HS-5 (cell line): ENCODE data around the gene TBCEL.
"Not testable (repeated sequence)": the region's sequence is repeated elsewhere in the genome, so short reads cannot be mapped to it uniquely, and the experiment has no call there.

ENCODE experiments used
- DNase-seq: peaks from one replicate; pipeline ENCODE4 v3.0.0-alpha.2; 2012; ENCODE audit warnings: low read depth

TBCEL gene, protein sequence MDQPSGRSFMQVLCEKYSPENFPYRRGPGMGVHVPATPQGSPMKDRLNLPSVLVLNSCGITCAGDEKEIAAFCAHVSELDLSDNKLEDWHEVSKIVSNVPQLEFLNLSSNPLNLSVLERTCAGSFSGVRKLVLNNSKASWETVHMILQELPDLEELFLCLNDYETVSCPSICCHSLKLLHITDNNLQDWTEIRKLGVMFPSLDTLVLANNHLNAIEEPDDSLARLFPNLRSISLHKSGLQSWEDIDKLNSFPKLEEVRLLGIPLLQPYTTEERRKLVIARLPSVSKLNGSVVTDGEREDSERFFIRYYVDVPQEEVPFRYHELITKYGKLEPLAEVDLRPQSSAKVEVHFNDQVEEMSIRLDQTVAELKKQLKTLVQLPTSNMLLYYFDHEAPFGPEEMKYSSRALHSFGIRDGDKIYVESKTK

DNA sequence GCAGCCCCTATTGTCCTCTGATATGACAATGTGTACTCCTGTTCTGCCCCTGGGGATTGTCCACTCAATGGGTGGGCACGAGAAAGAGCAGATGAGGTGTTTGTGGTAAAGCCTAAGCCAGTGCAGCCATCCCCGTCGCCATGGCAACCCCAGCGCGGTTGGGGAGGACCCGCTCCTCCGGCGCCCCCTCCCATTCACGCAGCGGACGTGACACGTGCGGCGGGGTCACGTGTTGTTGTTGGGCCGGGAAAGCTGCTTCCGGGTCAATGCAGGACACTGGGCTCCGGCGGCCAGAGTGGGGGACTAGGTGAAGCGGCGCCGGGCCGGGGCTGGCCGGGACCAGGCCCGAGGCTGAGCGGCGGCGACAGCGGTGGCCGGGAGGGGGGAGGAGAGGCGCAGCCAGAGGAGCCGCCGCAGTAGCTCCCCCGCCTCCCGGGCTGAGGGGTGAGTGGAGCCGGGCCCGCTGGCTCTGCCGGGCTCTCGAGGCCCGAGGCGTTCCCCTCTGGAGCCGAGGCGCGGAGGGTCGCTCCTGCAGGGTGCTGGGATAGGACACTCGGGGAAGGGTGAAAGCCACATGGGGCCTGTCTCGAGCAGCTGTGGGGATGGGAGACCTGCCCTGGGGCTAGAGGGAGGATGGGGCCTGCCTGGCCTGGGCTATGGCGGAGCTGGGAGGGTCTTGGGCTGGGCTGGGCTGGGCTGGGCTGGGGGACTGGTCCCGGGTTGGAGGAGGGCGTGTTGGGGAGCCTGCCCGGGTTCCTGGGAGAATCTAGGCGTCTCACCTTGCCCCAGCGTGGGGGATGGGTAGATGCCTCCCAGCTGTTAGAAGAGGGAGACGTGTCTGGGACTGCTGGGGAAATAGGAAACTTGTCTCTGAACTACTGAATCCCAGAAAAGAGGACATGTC, at the start of gene TBCEL:
TBCEL (plus strand) TSS at position 255 of the 904 bp plus-strand sequence. CDS start 21,589 bp downstream, outside the sequence.
- DNase-seq = peak; percentile 25

- no peak for DNase-seq
These were observed 49.4 kb upstream of the TBCEL start for GRCh38 chr11:120974466-120974865.

DNA sequence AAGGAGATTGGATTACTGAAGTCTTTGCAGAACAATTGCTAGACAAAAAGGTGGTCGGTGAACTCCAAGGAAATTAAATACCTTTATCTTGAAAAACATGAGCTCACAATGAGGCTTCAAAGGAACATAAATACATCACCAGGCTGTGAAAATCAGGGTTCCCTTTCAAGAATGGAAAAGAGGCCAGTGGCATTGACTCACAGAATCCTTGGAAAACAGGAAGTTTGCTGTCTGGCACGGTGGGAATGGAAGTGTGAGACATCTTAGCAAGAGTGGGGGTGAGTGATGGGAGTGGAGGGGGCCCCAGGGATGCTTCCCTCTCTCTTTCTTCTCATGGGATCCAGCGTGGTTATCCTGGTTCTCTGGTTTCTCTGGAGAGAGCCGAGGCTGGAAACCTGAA, 48.9 kb upstream of the TBCEL start:
- no peak for DNase-seq

DNA sequence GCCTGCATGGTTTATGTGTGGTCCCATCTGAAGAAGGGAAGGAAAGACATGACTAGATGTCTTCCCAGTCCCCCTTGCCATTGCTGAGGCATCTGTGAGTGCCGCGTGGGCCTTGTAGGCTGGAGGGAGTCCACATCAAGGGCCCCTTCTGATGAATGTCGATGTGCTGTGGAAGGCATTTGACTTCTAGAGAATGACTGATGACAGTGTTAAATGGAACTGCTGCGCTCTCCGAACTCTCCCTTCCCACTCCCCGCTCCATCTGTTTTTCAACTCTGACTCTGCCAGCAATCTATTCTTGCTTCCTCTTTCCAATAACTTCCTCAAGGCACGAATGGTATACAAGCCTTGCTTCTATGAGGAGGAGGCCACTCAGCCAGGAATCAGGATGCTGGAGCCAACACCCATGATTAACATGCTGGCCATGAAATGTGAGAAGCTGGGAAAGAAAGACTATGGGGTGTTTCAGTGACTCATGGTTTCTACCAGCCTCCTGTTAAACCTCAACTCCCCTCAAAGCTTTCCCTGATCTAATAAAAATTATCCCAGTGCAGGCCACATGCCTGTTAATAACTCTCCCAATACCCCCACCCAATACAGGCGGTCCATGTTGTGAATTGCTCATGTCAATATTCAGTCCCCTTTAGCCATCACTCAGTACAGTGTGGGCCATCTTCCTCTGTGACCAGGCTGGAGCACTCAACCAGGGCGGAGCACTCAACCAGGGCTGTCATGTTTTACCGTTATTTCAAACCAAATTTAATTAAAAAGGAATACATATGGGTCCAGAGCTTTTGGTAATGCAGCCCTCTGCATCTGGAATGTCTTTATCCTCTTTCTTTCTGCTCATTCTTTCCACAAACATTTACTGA, 46.4 kb upstream of the TBCEL start:
- no peak for DNase-seq

- DNase-seq = no peak
These were observed 45.2 kb upstream of the TBCEL start for GRCh38 chr11:120978701-120979100.

GRCh38 chr11:120985718-120986569, 38.0 kb upstream of the TBCEL start:
- DNase-seq = no peak

- no peak for DNase-seq
These were observed 35.3 kb upstream of the TBCEL start for GRCh38 chr11:120988603-120989002.

DNA sequence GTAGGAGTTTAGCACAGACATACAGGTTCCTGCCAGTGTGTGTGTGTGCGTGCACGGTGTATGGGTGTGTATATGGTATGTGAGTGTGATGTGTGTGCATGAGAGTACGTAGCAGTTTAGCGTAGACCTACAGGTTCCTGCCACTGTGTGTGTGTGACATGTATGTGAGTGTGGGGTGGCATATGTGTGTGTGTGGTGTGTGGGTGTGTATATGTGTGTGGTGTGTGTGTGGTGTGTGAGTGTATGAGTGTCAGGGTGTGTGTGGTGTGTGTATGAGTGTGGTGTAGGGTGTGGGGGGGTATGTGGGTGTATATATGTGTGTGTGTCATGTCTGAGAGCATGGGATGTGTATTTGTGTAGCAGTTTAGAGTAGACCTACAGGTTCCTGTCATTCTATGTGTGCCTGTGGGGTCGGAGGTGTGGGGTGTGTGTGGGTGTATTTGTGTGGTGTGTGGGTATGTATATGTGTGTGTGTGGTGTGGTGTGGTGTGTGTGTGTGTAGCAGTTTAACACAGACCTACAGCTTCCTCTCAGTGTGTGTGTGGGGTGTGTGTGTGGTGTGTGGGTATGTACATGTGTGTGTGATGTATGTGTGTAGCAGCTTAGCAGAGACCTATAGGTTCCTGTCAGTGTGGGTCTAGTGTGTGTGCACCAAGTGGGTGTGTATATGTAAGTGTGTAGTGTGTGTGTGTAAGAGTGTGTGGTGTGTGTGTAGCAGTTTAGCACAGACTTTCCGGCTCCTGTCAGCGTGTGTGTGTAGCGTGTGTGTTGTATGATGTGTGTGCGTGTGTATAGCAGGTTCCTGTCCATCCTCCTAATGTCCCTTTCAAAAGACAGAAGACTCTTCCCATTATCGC, 31.8 kb upstream of the TBCEL start:
- no peak for DNase-seq

DNA sequence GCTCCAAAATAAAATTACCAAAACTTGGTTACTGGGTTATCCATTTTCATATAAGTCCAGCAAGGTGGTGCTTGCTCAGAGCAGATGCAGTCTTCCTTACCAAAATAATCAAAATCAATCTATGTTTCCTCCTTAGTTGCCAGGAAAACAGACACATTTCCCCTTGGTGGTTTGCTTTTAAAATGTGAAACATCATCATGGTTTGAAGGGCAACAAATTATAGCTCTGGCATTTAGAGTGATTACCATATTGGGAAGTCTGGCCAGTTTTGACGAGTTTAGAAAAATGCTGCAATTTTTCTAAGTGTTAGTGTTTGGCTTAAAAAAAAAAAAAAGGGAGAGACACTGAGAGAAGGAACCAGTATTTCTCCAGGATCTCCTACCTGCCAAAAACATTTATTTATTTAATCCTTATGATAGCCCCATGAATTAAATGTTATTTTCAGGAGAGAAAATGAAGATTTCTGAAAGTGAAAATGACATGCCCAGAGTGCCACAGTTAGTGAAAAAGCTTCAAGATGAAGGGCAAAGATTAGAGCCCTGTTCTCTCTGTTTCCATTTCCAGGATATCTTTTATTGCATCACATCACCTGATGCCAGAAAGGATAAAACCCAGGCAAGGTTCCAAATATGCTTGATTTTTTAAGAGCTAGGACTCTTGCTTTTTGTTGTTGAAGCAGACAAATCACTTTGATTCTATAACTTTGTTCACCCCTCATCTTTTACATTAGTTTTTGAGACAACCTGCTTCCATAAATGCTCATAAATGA, 29.6 kb upstream of the TBCEL start:
- no peak for DNase-seq

- DNase-seq = no peak
These were observed 28.7 kb upstream of the TBCEL start for GRCh38 chr11:120995184-120995583.

- DNase-seq = no peak
These were observed 26.9 kb upstream of the TBCEL start for GRCh38 chr11:120996973-120997372.

GRCh38 chr11:120998581-120998980, 25.3 kb upstream of the TBCEL start:
- DNase-seq = no peak

DNA sequence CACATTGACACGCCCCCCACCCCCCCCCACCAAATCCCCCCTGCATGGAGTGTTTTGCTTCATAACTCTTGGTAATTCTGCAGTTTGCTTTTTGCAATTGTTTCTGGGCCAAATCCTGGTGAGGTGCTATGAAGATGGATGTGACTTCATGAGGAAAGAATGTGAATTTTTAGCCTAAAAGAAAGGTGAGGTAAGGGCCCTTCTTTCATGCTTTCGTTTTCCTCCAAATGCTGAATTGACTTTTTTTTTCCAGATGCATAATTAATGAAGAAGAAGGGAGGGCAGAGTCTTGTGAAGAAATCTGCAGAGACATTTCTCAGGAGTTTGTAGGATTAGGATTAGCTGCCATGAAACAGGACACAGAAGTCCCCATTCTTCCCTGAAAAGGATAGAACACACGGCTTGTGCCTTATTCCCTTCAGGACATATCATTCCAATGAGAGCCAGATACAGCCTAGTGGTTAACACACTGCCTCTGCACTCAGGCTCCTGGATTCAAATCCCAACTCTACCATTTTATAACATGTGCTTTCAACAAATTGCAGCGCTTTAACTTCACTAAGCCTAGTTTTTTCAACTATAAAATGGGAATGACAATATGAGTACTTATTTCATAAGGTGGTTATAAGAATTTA, 19.6 kb upstream of the TBCEL start:
- no peak for DNase-seq

DNA sequence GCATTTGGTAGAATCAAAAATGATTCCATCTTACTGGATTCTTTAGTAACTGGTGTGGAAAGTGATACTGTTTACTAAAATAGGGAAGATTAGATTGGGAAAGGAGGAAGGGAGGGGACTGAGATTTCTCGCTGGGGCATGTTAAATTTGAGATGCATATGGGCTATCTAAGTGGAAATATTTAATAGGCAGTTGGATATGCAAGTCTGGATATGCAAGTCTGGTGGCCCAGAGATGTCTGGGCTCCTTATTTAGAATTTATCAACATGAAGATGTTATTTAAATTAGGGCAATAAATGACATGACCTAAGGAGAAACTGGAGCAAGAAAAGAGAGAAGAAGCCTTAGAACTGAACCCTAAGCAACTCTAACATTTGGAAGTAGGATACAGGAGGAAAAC, 17.0 kb upstream of the TBCEL start:
- DNase-seq = no peak

DNA sequence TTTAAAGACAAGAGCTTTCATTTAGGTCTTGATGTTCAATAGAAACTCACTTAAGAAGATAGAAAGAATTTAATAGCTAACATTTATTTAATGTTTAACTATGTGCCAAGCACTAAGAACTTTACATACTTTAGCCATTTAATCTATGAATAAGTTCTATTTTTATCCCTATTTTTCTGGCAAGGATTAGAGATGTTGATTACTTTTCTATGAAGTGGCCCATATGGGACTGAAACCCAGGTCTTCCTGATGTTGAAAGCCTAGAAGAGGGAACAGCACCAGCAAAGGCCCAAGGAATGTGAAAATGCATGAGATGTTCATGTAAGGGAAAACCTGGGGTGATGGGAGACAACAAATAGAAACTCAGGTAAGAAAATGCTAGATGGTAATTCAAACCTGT, 15.4 kb upstream of the TBCEL start:
- no peak for DNase-seq

GRCh38 chr11:121012091-121012490, 11.8 kb upstream of the TBCEL start:
- no peak for DNase-seq

- no peak for DNase-seq
These were observed 5.2 kb upstream of the TBCEL start for GRCh38 chr11:121018746-121019145.

DNA sequence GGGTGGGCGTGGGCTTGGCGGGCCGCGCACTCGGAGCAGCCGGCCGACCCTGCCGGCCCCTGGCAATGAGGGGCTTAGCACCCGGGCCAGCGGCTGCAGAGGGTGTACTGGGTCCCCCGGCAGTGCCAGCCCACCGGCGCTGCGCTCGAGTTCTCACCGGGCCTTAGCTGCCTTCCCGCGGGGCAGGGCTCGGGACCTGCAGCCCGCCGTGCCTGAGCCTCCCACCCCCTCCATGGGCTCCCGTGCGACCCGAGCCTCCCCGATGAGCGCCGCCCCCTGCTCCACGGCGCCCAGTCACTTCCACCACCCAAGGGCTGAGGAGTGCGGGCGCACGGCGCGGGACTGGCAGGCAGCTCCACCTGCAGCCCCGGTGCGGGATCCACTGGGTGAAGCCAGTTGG, 2.2 kb upstream of the TBCEL start:
- not testable (repeated sequence) for DNase-seq

GRCh38 chr11:121024989-121025388, 1.1 kb downstream of the TBCEL start:
- DNase-seq = no peak
